ENCODE measurements around the gene RPS8.

RPS8 gene

DNA sequence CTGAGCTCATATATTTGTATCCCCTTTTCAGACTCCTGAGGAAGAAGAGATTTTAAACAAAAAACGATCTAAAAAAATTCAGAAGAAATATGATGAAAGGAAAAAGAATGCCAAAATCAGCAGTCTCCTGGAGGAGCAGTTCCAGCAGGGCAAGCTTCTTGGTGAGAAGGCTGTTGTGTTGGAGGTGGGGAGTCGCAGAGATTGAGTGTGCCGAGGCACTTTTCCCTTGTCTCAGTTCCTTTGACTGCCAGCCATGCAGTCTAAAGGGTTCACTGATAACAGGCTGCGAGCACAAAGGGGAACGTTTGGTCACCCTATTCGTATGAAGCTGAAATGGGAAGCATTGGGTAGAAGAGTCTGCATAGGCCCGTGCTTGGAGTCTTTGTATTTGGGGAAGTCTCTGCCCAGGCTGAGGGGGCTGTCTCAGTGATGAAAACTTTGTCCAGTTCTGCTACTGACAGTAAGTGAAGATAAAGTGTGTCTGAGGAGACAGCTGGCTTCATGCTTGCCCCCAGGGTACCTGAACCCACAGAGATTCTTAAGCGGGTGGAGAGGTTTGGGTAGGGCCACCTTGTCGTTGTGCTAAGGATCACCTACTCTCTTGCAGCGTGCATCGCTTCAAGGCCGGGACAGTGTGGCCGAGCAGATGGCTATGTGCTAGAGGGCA, 2.8 kb downstream of the RPS8 start:
- intact Hi-C loops (cut with DNase I; ENCODE audit: low total_unique reads): loop anchor here (5.0 kb wide), 1 partner anchor 46 kb away; the partner anchor contains the start of gene RNU5D-1
- H3K27ac ChIP-seq: no peak overlapping the region
- no peak for DNase-seq
- peaks cover 16 to 54% (median 49%) of the 10 kb centered on the region in 3 donors for H3K36me3 ChIP-seq
- H3K4me1 ChIP-seq: peaks cover 0 to 27% (median 15%) of the 10 kb centered on the region in 4 donors
- TF ChIP-seq, protein P1, sequence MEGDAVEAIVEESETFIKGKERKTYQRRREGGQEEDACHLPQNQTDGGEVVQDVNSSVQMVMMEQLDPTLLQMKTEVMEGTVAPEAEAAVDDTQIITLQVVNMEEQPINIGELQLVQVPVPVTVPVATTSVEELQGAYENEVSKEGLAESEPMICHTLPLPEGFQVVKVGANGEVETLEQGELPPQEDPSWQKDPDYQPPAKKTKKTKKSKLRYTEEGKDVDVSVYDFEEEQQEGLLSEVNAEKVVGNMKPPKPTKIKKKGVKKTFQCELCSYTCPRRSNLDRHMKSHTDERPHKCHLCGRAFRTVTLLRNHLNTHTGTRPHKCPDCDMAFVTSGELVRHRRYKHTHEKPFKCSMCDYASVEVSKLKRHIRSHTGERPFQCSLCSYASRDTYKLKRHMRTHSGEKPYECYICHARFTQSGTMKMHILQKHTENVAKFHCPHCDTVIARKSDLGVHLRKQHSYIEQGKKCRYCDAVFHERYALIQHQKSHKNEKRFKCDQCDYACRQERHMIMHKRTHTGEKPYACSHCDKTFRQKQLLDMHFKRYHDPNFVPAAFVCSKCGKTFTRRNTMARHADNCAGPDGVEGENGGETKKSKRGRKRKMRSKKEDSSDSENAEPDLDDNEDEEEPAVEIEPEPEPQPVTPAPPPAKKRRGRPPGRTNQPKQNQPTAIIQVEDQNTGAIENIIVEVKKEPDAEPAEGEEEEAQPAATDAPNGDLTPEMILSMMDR (IDR thresholded peaks at IDR 0.05): no peak
- H3K27me3 ChIP-seq: no peaks in the 10 kb centered on the region
- H3K4me3 ChIP-seq: no peak overlapping the region
- no peaks in the 10 kb centered on the region for H3K9me3 ChIP-seq

DNA sequence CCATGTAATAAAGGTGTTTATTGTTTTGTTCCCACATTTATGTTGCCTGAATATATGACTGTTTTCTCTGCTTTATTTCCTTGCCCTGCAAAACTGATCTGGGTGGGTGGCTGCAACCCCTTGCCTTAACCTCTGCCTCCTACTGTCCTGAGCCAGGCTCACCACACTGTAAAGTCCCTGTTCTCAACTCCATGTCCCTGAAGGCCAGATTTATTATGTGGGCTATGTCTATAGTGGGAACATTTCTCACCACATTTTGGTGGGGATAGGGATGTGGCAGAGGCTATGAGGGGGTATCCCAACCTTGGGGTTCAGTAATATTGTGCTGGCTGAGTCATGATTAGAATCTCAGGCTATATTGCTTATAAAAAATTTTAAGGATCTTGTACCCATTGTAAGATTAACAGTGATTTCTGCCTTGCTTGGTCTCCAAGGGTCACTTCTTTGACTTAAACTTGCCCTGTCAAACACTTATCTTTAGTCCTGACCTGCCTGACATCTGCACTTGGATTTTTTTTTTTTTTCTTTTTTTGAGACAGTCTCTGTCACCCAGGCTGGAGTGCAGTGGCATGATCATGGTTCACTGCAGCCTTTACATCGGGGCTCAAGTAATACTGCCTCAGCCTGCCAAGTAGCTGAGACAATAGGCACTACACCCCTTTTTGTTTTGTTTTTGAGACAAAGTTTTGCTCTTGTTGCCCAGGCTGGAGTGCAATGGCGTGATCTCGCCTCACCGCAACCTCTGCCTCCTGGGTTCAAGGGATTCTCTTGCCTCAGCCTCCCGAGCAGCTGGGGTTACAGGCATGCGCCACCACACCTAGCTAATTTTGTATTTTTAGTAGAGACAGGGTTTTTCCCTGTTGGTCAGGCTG, 3.6 kb downstream of the RPS8 start:
- no peak overlapping the region for H3K27ac ChIP-seq
- H3K9me3 ChIP-seq: no peaks in the 10 kb centered on the region
- H3K27me3 ChIP-seq: no peaks in the 10 kb centered on the region
- TF ChIP-seq, protein P1 (IDR thresholded peaks at IDR 0.05): no peak
- no peak overlapping the region for H3K4me3 ChIP-seq
- H3K36me3 ChIP-seq: peaks cover 16 to 54% (median 49%) of the 10 kb centered on the region in 3 donors
- DNase-seq: no peak
- intact Hi-C loops (cut with DNase I; ENCODE audit: low total_unique reads): loop anchor here (5.0 kb wide), 1 partner anchor 47 kb away; the partner anchor contains the start of gene RNU5D-1
- H3K4me1 ChIP-seq: peaks cover 0 to 32% (median 19%) of the 10 kb centered on the region in 4 donors

DNA sequence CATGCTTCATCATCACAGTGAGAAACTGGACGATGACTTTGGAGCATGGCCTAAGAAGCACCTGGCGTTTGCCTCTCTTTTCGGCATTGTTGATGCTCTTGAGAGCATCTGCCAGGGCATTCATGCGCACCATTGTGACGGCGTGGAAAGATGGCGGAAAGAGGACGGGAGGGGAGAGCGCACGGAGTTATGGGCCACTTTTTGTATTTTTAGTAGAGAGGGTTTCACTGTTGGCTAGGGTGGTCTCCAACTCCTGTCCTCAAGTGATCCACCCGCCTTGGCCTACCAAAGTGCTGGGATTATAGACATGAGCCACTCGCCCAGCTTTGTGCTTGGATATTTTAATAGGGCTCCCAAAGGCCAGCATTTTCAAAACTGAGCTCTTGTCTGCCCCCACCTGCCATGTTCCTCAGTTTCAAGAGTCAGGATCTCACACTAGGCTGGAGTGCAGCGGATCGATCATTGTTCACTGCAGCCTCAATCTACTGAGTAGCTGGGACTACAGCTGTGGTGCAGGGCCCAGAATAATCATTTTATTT, 5.3 kb downstream of the RPS8 start:
- intact Hi-C loops (cut with DNase I; ENCODE audit: low total_unique reads): loop anchor here (10.0 kb wide), 1 partner anchor 524 kb away; no protein-coding TSS in a partner anchor
- Histone ChIP-seq H3K27ac (no peak overlapping the region), H3K27me3 (no peaks in the 10 kb centered on the region), H3K4me3 (no peak overlapping the region), H3K9me3 (no peaks in the 10 kb centered on the region), H3K4me1 (peaks cover 0 to 42% (median 31%) of the 10 kb centered on the region in 4 donors), H3K36me3 (peaks cover 16 to 54% (median 49%) of the 10 kb centered on the region in 3 donors)
- TF ChIP-seq, protein P1 (IDR thresholded peaks at IDR 0.05): no peak
- no peak for DNase-seq

DNA sequence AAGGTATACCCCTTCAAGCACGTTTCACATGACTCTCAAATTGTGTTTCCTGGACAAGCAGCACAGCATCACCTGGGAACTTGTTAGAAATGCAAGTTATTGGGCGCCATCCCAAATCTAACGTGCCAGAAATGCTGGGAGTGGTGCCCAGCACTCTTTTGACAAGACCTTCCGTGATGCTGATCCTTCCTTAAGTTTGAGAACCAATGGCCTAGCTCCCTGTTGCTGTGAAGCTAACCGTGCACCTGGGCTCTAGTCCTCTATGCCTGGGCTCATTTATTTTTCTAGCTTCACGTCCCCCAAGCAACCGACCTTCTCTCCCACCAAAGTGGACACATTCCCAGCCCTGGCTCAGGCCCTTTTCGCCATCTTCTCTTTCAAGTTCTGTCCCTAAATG, 8.4 kb downstream of the RPS8 start:
- Histone ChIP-seq H3K27me3 (no peaks in the 10 kb centered on the region), H3K4me1 (peaks cover 0 to 34% (median 26%) of the 10 kb centered on the region in 4 donors), H3K36me3 (peaks cover 3 to 28% (median 28%) of the 10 kb centered on the region in 3 donors), H3K4me3 (peak overlapping the region; percentile 55 to 61), H3K9me3 (no peaks in the 10 kb centered on the region), H3K27ac (peak overlapping the region; percentile 60 to 71)
- TF ChIP-seq, protein P1 (IDR thresholded peaks at IDR 0.05): no peak
- DNase-seq: no peak
- intact Hi-C loops (cut with DNase I; ENCODE audit: low total_unique reads): loop anchor here (10.0 kb wide), 1 partner anchor 521 kb away; no protein-coding TSS in a partner anchor

All from tibial artery (tissue), 4 donors.